Mesendoderm (in vitro differentiated cells): ENCODE measurements around the gene TRAF3IP3.

ENCODE experiments used
- DNase-seq: peaks from one replicate; pipeline ENCODE4 v3.0.0; 2013
- H2AK5ac ChIP-seq: 2 replicates; pipeline ENCODE4 v1.6.1; 2013; ENCODE audit warnings: low read length, inconsistent platforms
- H2BK120ac ChIP-seq: 2 replicates; pipeline ENCODE4 v1.6.1; 2013; ENCODE audit warnings: low read depth, mild to moderate bottlenecking, low read length, moderate library complexity, mixed read lengths
- H2BK15ac ChIP-seq: replicated peaks from 2 replicates; pipeline ENCODE4 v1.6.1; 2013; ENCODE audit warnings: low read depth, mild to moderate bottlenecking, moderate library complexity
- H2BK5ac ChIP-seq: 2 replicates; pipeline ENCODE4 v1.6.1; 2013; ENCODE audit warnings: low read length, inconsistent platforms
- H3K18ac ChIP-seq: 2 replicates; pipeline ENCODE4 v1.6.1; 2013; ENCODE audit warnings: mild to moderate bottlenecking, low read length, mixed read lengths
- H3K23ac ChIP-seq: one replicate; pipeline ENCODE4 v1.6.1; 2013; ENCODE audit warnings: low read length
- H3K27ac ChIP-seq: 2 replicates; pipeline ENCODE4 v1.5.1; 2013; ENCODE audit warnings: low read depth, mild to moderate bottlenecking, inconsistent platforms, low read length, moderate library complexity
- H3K27me3 ChIP-seq: 2 replicates; pipeline ENCODE4 v1.6.1; 2013; ENCODE audit warnings: low read length, control low read depth, mild to moderate bottlenecking, inconsistent platforms; ENCODE audit not compliant: insufficient read depth, poor library complexity
- H3K36me3 ChIP-seq: 2 replicates; pipeline ENCODE4 v1.6.1; 2013; ENCODE audit warnings: low read length, inconsistent platforms; ENCODE audit not compliant: control insufficient read depth, insufficient read depth
- H3K4ac ChIP-seq: one replicate; pipeline ENCODE4 v1.6.1; 2013; ENCODE audit warnings: low read depth, mild to moderate bottlenecking, low read length, moderate library complexity
- H3K4me1 ChIP-seq: 2 replicates; pipeline ENCODE4 v1.6.1; 2013; ENCODE audit warnings: low read depth, low read length, inconsistent platforms; ENCODE audit not compliant: control insufficient read depth
- H3K4me2 ChIP-seq: 2 replicates; pipeline ENCODE4 v1.6.1; 2013; ENCODE audit warnings: low read length
- H3K4me3 ChIP-seq: 2 replicates; pipeline ENCODE4 v1.5.1; 2013; ENCODE audit warnings: mild to moderate bottlenecking, low read length
- H3K56ac ChIP-seq: one replicate; pipeline ENCODE4 v1.6.1; 2013; ENCODE audit warnings: low read length
- H3K79me1 ChIP-seq: 2 replicates; pipeline ENCODE4 v1.6.1; 2013; ENCODE audit warnings: low read length, inconsistent platforms
- H3K79me2 ChIP-seq: 2 replicates; pipeline ENCODE4 v1.6.1; 2013; ENCODE audit warnings: mild to moderate bottlenecking, low read length; ENCODE audit not compliant: control insufficient read depth, insufficient read depth
- H3K9ac ChIP-seq: 2 replicates; pipeline ENCODE4 v1.6.1; 2013; ENCODE audit warnings: low read length, inconsistent platforms
- H4K5ac ChIP-seq: one replicate; pipeline ENCODE4 v1.6.1; 2013; ENCODE audit warnings: low read length
- H4K8ac ChIP-seq: one replicate; pipeline ENCODE4 v1.6.1; 2013; ENCODE audit warnings: low read depth, mild to moderate bottlenecking, control low read depth, low read length, moderate library complexity
- WGBS: extraction: QIAGEN DNeasy Blood & Tissue Kit; methylation state at CpG from one replicate; pipeline ENCODE4 v1.1.7; 2013; ENCODE audit warnings: low lambda C conversion rate, missing lambda C conversion rate; ENCODE audit not compliant: insufficient coverage; ENCODE audit errors: extremely low coverage; 5-methylcytosine and 5-hydroxymethylcytosine counted together

Gene TRAF3IP3

GRCh38 chr1:209807509-209807908, 51.7 kb downstream of the TRAF3IP3 start:
- no peak overlapping the region for H2AK5ac ChIP-seq
- no peak overlapping the region for H2BK15ac ChIP-seq
- H3K4me3 ChIP-seq: no peak overlapping the region
- peaks cover 6% of the 10 kb centered on the region for H3K79me1 ChIP-seq
- H3K4me2 ChIP-seq: no peak overlapping the region
- DNase-seq: no peak
- H2BK5ac ChIP-seq: no peak overlapping the region
- no peaks in the 10 kb centered on the region for H3K36me3 ChIP-seq
- no peaks in the 10 kb centered on the region for H3K4me1 ChIP-seq
- H3K23ac ChIP-seq: no peak overlapping the region
- H3K9ac ChIP-seq: no peak overlapping the region
- WGBS: no CpG with 5 or more reads among the region's 4 CpGs
- no peak overlapping the region for H2BK120ac ChIP-seq
- no peak overlapping the region for H3K56ac ChIP-seq
- H4K5ac ChIP-seq: no peak overlapping the region
- no peak overlapping the region for H4K8ac ChIP-seq
- H3K79me2 ChIP-seq: no peaks in the 10 kb centered on the region
- no peak overlapping the region for H3K27ac ChIP-seq
- no peak overlapping the region for H3K4ac ChIP-seq
- no peak overlapping the region for H3K18ac ChIP-seq
- no peaks in the 10 kb centered on the region for H3K27me3 ChIP-seq

DNA sequence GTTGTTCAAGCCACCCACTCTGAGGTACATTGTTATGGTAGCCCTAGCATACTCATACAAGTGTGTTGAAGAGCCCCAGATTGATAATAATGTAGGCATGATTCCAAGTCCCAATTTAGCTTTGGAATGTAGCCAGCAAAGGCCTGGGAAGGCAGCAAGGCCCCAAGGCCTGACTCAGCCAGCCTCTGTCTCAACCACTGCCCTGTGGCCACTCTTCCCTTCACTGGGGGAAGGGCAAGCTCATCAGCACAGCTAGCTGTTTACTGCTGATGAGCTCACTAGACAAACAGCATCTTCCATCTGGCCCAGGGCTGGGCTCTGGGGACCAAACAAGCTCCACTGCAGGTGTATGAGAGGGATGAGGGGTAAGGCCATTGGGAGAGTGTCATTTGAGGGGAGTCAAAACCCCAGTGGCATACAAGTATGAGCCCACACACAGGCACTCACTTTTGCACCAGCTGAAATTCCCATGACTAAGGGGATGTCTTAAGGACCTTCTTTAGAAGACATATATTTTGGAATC, 52.3 kb downstream of the TRAF3IP3 start:
- Histone ChIP-seq H2BK120ac (no peak overlapping the region), H2BK15ac (no peak overlapping the region), H3K4me3 (no peak overlapping the region), H3K79me1 (peaks cover 6% of the 10 kb centered on the region), H4K8ac (no peak overlapping the region), H2BK5ac (no peak overlapping the region), H3K18ac (no peak overlapping the region), H3K23ac (no peak overlapping the region), H3K36me3 (no peaks in the 10 kb centered on the region), H3K4ac (no peak overlapping the region), H3K27me3 (no peaks in the 10 kb centered on the region), H3K4me2 (no peak overlapping the region), H3K9ac (no peak overlapping the region), H3K56ac (no peak overlapping the region), H4K5ac (no peak overlapping the region), H3K79me2 (no peaks in the 10 kb centered on the region), H2AK5ac (no peak overlapping the region), H3K27ac (no peak overlapping the region), H3K4me1 (no peaks in the 10 kb centered on the region)
- DNase-seq: peak; percentile 67

GRCh38 chr1:209809611-209810010, 53.8 kb downstream of the TRAF3IP3 start:
- Histone ChIP-seq H2BK5ac (no peak overlapping the region), H3K4me2 (no peak overlapping the region), H3K4me1 (no peaks in the 10 kb centered on the region)

DNA sequence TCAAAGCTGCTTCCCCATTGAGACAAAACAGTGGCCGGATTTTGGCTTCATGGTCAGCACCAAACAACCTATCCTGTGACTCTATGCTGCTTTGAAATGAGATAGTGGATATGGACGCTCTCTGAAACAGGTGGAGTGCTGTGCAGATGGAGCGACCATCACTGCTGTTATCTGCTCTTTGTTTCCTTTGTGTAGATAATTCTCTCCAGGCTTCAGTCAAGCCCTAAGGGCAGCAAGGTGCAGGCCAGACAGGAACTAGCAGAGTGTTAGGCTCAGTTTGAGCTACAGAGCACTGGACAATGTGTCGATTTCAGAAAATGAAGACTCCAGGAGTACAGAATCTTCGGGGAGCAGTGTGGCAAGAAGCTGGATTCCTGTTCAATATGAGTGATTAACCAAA, 54.9 kb downstream of the TRAF3IP3 start:
- Histone ChIP-seq H3K27me3 (no peaks in the 10 kb centered on the region), H3K9ac (no peak overlapping the region), H2AK5ac (no peak overlapping the region), H2BK5ac (no peak overlapping the region), H3K4me3 (no peak overlapping the region), H4K5ac (no peak overlapping the region), H3K23ac (no peak overlapping the region), H3K4me1 (no peaks in the 10 kb centered on the region), H2BK15ac (no peak overlapping the region), H3K4ac (no peak overlapping the region), H3K27ac (no peak overlapping the region), H3K4me2 (no peak overlapping the region), H3K79me1 (no peaks in the 10 kb centered on the region), H3K36me3 (no peaks in the 10 kb centered on the region), H3K79me2 (no peaks in the 10 kb centered on the region), H3K56ac (no peak overlapping the region), H4K8ac (no peak overlapping the region), H2BK120ac (no peak overlapping the region), H3K18ac (no peak overlapping the region)
- DNase-seq: no peak
- WGBS: no CpG with 5 or more reads among the region's 5 CpGs

More at GRCh38 chr1:209809611-209810010, 53.8 kb downstream of the TRAF3IP3 start:
- no peak overlapping the region for H2BK120ac ChIP-seq
- H3K27me3 ChIP-seq: no peaks in the 10 kb centered on the region
- DNase-seq: no peak
- H2BK15ac ChIP-seq: no peak overlapping the region
- H4K8ac ChIP-seq: no peak overlapping the region
- no peak overlapping the region for H3K4me3 ChIP-seq
- no peak overlapping the region for H3K9ac ChIP-seq
- H4K5ac ChIP-seq: no peak overlapping the region
- H3K79me2 ChIP-seq: no peaks in the 10 kb centered on the region
- H3K23ac ChIP-seq: no peak overlapping the region
- no peak overlapping the region for H2AK5ac ChIP-seq
- no peaks in the 10 kb centered on the region for H3K36me3 ChIP-seq
- H3K79me1 ChIP-seq: peaks cover under 1% of the 10 kb centered on the region
- H3K56ac ChIP-seq: no peak overlapping the region
- H3K18ac ChIP-seq: no peak overlapping the region
- no CpG with 5 or more reads among the region's 4 CpGs for WGBS
- H3K4ac ChIP-seq: no peak overlapping the region
- no peak overlapping the region for H3K27ac ChIP-seq

DNA sequence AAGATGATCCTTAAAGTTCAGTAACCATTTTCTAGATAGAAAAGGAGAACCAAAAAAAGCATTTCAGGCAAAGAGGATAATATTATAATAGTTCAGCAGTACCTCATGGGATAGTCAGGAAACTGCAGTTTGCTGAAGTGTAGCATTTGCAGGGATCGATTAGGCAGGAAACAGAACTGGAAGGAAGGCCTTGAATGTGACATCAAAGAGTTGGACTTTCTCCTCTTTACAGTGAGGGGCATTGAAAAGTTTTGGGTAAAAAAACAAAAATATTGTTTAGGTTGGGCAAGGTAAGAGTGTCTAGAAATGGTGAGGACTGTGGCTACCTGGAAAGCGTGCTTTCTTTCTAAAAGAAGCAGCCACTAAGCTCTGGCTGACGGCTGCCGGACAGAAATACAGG, 58.0 kb downstream of the TRAF3IP3 start:
- Histone ChIP-seq H2BK15ac (no peak overlapping the region), H3K4ac (no peak overlapping the region), H3K4me3 (no peak overlapping the region), H3K79me1 (no peaks in the 10 kb centered on the region), H2BK120ac (no peak overlapping the region), H4K8ac (no peak overlapping the region), H4K5ac (no peak overlapping the region), H3K36me3 (no peaks in the 10 kb centered on the region), H3K56ac (no peak overlapping the region), H2BK5ac (no peak overlapping the region), H3K27me3 (no peaks in the 10 kb centered on the region), H3K23ac (no peak overlapping the region), H3K4me1 (no peaks in the 10 kb centered on the region), H3K4me2 (no peak overlapping the region), H3K27ac (no peak overlapping the region), H3K18ac (no peak overlapping the region), H2AK5ac (no peak overlapping the region), H3K9ac (no peak overlapping the region), H3K79me2 (no peaks in the 10 kb centered on the region)
- DNase-seq: no peak
- WGBS: no CpG with 5 or more reads among the region's 4 CpGs

GRCh38 chr1:209815490-209815889, 59.6 kb downstream of the TRAF3IP3 start:
- DNase-seq: no peak
- Histone ChIP-seq H4K5ac (no peak overlapping the region), H3K36me3 (no peaks in the 10 kb centered on the region), H3K79me2 (no peaks in the 10 kb centered on the region), H3K4ac (no peak overlapping the region), H3K23ac (no peak overlapping the region), H3K4me3 (no peak overlapping the region), H2AK5ac (no peak overlapping the region), H2BK120ac (no peak overlapping the region), H3K79me1 (no peaks in the 10 kb centered on the region), H4K8ac (no peak overlapping the region), H2BK15ac (no peak overlapping the region), H3K56ac (no peak overlapping the region), H3K27me3 (no peaks in the 10 kb centered on the region), H3K4me1 (no peaks in the 10 kb centered on the region), H2BK5ac (no peak overlapping the region), H3K27ac (no peak overlapping the region), H3K4me2 (no peak overlapping the region), H3K9ac (no peak overlapping the region), H3K18ac (no peak overlapping the region)
- no CpG with 5 or more reads among the region's 3 CpGs for WGBS
